Measurements from ENCODE around the gene BEGAIN.

DNA sequence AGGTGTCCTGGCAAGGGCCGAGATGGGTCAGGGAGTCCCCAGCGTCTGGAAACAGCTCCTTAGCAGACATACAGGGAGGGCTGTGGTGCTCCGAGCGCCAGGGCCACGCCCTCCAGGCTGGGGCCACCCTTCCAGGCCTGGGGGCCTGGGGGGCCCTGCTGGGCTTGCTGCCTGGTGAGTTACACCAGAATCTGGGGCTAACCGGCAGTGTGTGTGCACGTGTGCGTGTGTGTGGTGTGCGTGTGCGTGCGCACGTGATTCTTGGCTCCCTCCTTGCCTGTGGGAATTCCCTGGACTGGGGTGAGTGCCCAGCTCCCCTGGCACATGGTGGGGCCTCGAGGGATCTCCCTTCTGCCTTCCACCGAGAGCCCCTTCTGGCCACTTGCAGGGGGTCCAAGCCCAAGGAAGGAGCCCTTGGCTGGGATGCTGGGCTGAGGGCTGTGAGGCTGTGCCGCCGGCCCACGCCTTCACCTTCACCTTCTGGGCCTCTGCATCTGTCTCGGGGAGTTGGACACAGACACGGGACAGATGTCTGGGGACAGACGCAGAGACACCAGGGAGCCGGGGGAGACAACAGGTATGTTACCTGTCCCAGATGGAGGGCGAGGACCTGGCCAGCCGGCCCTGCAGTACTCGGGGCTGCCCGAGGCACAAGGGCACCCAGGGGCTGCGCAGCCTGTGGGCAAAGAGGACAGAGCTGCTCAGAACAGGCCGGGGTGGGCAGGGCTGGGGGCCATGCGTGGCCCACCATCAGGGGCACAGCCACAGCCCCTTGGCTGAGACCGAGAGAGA lies 37.2 kb downstream of the BEGAIN start:
- TF ChIP-seq CTCF (IDR thresholded peaks at IDR 0.05): no peak
- no peak for TF ChIP-seq POLR2A (IDR thresholded peaks at IDR 0.05)

All from heart left ventricle (tissue), 13 donors.